ENCODE measurements around the gene ZNF790.
"Not testable (repeated sequence)": the region's sequence is repeated elsewhere in the genome, so short reads cannot be mapped to it uniquely, and the experiment has no call there.

ZNF790 gene

GRCh38 chr19:36837906-36838783 is at the start of gene ZNF790:
TSS of gene ZNF790 (minus strand) at chr19:36838387. CDS start at chr19:36825619, 12,768 bp downstream.
- peak; percentile 87 to 98 (median 92) for DNase-seq
- intact Hi-C loops (cut with DNase I), result loop anchor here (1.0 to 5.0 kb wide), 3 partner anchors 12 to 239 kb away; partner anchors contain the start of genes ZNF345, ZNF420 and ZNF850

DNA sequence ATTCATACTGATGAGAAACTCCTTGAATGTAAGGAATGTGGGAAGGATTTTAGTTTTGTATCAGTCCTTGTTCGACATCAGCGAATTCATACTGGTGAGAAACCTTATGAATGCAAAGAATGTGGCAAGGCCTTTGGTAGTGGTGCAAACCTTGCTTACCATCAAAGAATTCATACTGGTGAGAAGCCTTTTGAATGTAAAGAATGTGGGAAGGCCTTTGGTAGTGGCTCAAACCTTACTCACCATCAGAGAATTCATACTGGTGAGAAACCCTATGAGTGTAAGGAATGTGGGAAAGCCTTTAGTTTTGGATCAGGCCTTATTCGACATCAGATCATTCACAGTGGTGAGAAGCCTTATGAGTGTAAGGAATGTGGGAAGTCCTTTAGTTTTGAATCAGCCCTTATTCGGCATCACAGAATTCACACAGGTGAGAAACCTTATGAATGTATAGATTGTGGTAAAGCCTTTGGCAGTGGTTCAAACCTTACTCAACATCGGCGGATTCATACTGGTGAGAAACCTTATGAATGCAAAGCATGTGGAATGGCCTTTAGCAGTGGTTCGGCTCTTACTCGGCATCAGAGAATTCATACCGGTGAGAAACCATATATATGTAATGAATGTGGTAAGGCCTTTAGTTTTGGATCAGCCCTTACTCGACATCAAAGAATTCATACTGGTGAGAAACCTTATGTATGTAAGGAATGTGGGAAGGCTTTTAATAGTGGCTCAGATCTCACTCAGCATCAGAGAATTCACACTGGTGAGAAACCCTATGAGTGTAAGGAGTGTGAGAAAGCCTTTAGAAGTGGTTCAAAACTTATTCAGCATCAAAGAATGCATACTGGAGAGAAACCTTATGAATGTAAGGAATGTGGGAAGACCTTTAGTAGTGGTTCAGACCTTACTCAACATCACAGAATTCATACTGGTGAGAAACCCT is 39.1 kb upstream of the ZNF790 start:
- intact Hi-C loops (cut with DNase I), result no loop called here
- DNase-seq, result no peak

DNA sequence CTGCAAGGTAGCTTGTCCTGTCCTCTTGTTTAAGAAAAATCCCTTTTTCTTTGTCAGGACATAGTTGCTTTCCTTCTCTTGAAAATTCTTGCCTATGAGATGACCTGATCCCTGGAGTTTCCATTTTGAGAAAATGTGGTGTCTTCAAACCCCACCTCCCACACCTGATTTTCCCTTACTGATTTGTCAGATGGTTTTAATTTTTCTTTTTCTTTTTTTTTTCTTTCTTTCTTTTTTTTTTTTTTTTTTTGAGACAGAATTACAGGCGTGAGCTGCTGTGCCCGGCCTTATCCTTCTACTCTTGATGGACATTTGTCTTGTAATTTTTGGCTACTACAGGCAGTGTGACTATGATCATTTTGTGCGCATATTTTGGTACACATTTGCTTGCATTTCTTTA is 13.7 kb upstream of the ZNF790 start:
- no peak for DNase-seq

GRCh38 chr19:36850559-36851442 is 12.6 kb upstream of the ZNF790 start, which contains the start of gene ZNF345:
TSS of gene ZNF345 (plus strand) at chr19:36850876. CDS start at chr19:36876831, 25,955 bp downstream.
- intact Hi-C loops (cut with DNase I), result loop anchor here (1.0 to 10.0 kb wide), 3 partner anchors 12 to 164 kb away; partner anchors contain the start of genes ZNF567, ZNF568, ZNF790 and ZNF829
- DNase-seq, result peak; percentile 84 to 98 (median 91)

More for the DNA sequence above, 13.7 kb upstream of the ZNF790 start:
- intact Hi-C loops (cut with DNase I), result loop anchor here (5.0 to 10.0 kb wide), 2 partner anchors 63 to 165 kb away; partner anchors contain the start of genes ZNF567, ZNF568 and ZNF829

DNA sequence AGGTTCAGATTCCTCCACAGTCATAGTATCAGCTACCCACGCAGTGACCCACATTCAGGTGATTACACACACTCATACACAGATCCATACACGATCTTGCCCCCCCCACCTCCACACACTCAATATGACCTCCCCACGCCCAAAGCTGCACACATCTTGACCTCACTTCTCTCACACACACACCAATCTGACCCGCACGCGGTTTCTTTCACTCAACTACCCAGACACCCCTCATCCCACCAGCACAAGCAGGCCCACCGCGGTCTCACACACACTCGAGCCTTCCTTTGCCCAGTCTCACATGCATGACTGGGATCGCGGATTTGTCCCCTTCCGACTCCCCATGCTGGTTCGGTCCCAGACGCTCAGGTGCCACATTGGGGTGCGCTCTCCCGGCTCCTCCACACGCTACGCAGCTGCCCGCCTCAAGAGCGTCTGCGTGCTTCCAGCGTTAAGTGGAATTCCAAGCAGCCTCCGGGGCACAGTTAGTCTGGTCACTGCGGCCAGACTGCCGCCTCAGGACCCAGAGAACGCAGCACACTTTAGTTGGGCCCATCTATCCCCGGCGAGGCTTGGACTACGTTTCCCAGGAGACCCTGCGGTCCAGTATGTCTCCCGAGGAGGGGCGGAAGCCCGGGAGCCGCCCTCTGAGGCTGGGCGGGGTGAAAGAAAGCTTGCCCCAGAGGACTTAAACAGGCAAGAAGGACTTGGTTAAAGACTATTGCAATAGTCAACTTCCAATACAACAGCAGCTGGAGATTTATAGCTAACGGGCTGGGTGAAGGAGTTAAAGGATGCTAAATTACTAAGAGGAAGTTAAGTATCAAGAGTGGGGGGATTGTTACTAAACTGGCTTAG is 11.7 kb upstream of the ZNF790 start:
- peak; percentile 87 to 99 (median 92) for DNase-seq
- intact Hi-C loops (cut with DNase I), result loop anchor here (1.0 to 10.0 kb wide), 3 partner anchors 12 to 163 kb away; partner anchors contain the start of genes ZNF567, ZNF568, ZNF790 and ZNF829

GRCh38 chr19:36847968-36848367 is 9.8 kb upstream of the ZNF790 start:
- no peak for DNase-seq
- intact Hi-C loops (cut with DNase I), result no loop called here

DNA sequence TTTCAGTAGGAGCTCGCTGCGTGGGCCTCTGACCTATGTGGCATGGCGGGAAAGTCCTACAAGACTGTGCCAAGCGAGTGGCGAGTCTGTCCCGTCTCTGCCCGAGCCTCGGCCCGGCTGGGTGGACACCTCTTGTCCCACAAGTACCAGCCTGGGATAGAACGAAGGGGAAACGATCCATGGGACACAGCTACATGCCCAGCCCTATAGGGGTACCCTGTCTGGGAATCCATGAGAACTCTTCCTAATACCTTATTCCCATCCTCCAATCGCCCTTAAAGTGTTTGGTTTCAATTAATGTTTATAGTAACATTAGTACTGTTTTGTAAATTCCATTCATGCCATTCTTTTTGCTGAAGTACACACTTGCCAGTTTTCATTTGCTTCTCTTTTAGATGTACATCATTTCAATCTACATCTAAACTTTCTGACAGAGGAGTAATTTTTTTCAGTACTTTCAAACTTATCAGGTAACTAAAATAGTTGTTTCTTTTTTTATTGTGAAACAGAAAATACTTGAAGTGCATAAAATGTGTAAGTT is 667 bp upstream of the ZNF790 start:
- intact Hi-C loops (cut with DNase I), result loop anchor here (1.0 to 5.0 kb wide), 3 partner anchors 11 to 238 kb away; partner anchors contain the start of genes ZNF345, ZNF420 and ZNF850
- no peak for DNase-seq

DNA sequence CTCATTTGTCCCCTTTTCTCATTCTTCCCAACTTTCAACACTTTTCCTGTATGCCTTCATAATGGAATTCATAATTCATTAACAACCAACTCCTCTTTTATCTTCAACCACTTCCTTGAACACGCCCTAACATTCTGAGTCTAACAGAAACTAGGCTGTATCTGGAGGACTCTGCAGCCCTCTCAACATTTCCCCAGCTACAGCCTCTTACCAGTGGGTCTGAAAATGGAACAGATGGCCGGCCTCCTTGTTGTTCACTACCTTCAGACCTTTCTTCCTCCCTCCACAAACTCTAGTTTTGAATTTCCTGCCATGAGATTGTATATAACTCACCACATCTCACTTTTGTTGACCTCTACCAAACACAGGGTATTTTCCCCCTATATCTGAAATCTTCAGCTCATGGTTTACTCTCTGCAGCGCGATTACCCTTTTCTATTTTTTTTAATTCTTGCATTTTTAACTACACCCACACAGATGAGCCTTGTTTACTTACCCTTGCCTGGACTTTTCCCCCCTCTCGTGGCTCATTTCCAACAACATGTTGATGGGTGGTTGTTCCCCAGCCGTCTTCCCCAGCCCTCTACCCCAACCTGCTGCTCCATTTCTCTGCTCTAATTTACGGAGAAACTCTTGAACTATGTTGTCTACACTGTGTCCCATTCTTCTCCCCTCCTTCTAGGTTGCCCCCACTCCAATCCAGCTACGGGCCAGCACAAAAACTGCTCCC is 846 bp downstream of the ZNF790 start:
- intact Hi-C loops (cut with DNase I), result loop anchor here (5.0 kb wide), 2 partner anchors 65 to 240 kb away; partner anchors contain the start of genes ZNF420 and ZNF850
- DNase-seq, result no peak

DNA sequence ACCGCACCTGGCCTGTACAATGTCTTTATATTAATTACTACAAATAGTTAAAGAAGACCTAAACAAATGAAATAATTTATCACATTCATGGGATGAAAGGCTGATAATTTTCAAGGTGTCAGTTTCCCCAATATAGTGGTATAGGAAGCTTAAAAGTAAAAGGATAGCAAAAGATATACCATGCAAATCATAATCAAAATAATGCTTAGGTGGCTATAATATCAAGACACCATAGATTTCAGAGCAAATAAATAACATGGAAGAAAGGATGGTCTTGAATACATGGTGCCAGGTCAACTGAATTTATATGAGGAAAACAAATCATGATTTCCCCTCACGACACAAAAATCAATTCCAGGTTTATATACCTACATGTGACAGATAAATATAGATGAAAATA is 4.8 kb downstream of the ZNF790 start:
- intact Hi-C loops (cut with DNase I), result no loop called here
- no peak for DNase-seq

GRCh38 chr19:36821758-36822157 is 16.4 kb downstream of the ZNF790 start:
- DNase-seq, result no peak
- intact Hi-C loops (cut with DNase I), result no loop called here

- intact Hi-C loops (cut with DNase I), result no loop called here
- no peak for DNase-seq
Observed at GRCh38 chr19:36819130-36819630, 19.0 kb downstream of the ZNF790 start.

- intact Hi-C loops (cut with DNase I), result no loop called here
- DNase-seq, result no peak
Observed at GRCh38 chr19:36807029-36807428, 31.2 kb downstream of the ZNF790 start.

DNA sequence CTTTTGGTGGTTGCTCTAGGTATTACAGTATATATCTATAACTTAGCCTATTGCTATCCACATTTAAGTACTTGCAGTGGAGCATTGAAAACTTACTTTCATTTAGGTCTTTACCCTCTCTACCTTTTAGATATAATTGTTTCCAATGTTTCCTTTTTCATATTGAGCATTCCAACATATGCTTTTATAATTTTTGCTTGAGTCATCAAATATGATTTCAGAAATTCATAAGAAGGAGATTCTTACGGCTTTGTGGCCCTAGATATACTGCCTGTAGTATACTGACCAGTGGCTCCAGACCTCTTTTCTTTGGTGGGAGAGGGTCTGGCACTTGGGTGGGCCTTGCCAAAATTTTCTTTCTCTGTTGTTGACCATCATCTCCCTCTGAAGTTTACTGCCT is 32.8 kb downstream of the ZNF790 start:
- intact Hi-C loops (cut with DNase I), result no loop called here
- DNase-seq, result no peak

DNA sequence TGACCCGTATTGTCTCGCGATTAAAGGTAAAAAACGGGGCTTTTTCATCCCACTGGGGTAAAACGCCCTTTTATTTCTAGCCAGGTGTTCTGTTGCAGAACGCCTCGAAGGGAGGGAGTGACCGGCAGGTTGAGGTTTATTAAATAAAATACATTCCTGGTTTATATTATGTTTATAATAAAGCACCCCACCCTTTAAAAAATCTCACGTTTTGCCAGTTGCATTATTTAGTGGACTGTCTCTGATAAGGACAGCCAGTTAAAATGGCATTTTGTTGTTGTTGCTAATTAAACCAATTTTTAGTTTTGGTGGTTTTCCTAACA is 40.4 kb downstream of the ZNF790 start:
- intact Hi-C loops (cut with DNase I), result no loop called here
- DNase-seq, result no peak

GRCh38 chr19:36796714-36796992 is 41.5 kb downstream of the ZNF790 start:
- intact Hi-C loops (cut with DNase I), result no loop called here

GRCh38 chr19:36791420-36792141 is 46.6 kb downstream of the ZNF790 start:
- peak in 2 of 10 donors; percentile 24 to 88 for DNase-seq
- intact Hi-C loops (cut with DNase I), result not testable (repeated sequence)

More at GRCh38 chr19:36796714-36796992, 41.5 kb downstream of the ZNF790 start:
- DNase-seq, result no peak

GRCh38 chr19:36775768-36776167 is 62.4 kb downstream of the ZNF790 start:
- intact Hi-C loops (cut with DNase I), result no loop called here
- DNase-seq, result peak in 6 of 10 donors; percentile 29 to 87 (median 62)
